ENCODE measurements around the gene SH3PXD2B. TPM values are rescaled to one million over a fixed set of nuclear protein-coding genes. Genes with fewer than 3 reads are reported as not detected.

The SH3PXD2B gene
- polyA plus RNA-seq, 3 donors, result 0.19 to 0.77 (median 0.31) TPM

DNA sequence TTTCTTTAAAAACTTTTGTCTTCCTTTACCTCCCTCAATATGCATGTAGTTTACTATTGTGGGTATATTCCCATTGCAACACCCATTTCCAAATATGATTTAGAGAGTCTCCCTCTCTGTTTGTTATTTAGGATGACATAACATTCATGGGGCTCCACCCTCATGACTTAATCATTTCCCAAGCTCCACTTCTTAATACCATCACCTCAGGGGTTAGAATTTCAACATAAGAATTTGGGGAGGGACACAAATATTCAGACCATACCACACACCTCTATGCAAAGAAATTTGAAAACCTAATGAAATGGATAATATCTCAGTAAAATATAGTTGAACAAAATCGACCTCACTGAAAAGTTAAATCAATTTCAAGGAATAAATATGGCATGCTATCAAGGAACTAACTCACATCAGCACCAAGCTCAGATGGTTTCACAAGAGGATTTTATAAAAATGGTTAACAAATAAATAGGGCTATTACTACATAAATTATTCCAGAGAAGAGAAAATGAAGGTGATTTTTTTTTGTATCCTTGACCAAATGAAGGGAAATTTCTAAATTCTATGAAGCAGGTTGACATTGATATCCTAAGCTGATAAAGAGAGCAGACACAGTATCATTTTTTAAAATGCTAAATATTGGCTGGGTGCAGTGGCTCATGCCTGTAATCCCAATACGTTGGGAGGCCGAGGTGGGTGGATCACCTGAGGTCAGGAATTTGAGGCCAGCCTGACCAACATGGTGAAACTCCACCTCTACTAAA lies 150.6 kb downstream of the SH3PXD2B start:
- no peak overlapping the region for H3K4me3 ChIP-seq (replicated peaks in 1 of 3; ENCODE audit: low read depth in 2 of 3, low read length in 3 of 3)
- TF ChIP-seq, protein P1, sequence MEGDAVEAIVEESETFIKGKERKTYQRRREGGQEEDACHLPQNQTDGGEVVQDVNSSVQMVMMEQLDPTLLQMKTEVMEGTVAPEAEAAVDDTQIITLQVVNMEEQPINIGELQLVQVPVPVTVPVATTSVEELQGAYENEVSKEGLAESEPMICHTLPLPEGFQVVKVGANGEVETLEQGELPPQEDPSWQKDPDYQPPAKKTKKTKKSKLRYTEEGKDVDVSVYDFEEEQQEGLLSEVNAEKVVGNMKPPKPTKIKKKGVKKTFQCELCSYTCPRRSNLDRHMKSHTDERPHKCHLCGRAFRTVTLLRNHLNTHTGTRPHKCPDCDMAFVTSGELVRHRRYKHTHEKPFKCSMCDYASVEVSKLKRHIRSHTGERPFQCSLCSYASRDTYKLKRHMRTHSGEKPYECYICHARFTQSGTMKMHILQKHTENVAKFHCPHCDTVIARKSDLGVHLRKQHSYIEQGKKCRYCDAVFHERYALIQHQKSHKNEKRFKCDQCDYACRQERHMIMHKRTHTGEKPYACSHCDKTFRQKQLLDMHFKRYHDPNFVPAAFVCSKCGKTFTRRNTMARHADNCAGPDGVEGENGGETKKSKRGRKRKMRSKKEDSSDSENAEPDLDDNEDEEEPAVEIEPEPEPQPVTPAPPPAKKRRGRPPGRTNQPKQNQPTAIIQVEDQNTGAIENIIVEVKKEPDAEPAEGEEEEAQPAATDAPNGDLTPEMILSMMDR (IDR thresholded peaks at IDR 0.05), result no peak
- H3K27ac ChIP-seq (ENCODE audit: low read depth in 1 of 2, low read length in 2 of 2), result no peak overlapping the region
- H3K36me3 ChIP-seq (replicated peaks in 1 of 2; ENCODE audit: control insufficient read depth in 1 of 2, insufficient read depth in 2 of 2, low read length in 2 of 2), result no peaks in the 10 kb centered on the region
- Mint-ChIP-seq H3K4me1 (no peaks in the 10 kb centered on the region), H3K9me3 (peaks cover 0 to 23% (median 15%) of the 10 kb centered on the region in 7 donors), H3K27ac (no peak overlapping the region), H3K36me3 (peaks cover 0 to 3% of the 10 kb centered on the region in 2 donors), H3K27me3 (ENCODE audit: low read depth in 3 of 3) (peaks cover 0 to 5% (median 0%) of the 10 kb centered on the region in 3 donors), H3K4me3 (no peak overlapping the region)
- H3K9ac ChIP-seq (ENCODE audit: insufficient read depth, low read length, poor library complexity, severe bottlenecking), result no peak overlapping the region
- peak in 1 of 3 donors; percentile 15 for DNase-seq
- H3K9me3 ChIP-seq (replicated peaks in 1 of 2; ENCODE audit: control insufficient read depth in 1 of 2, insufficient read depth in 1 of 2, low read length in 2 of 2), result peaks cover 5 to 13% of the 10 kb centered on the region in 2 donors
- no peak overlapping the region for H2AFZ ChIP-seq (ENCODE audit: insufficient read depth, low read depth, low read length, poor library complexity, severe bottlenecking)
- intact Hi-C loops (cut with micrococcal nuclease), result no loop called here
- WGBS (ENCODE audit: insufficient coverage), result 100% methylated on average over 2 of the region's 3 CpGs
- H4K20me1 ChIP-seq (ENCODE audit: insufficient read depth, low read length), result no peaks in the 10 kb centered on the region
- no peak overlapping the region for H3K4me2 ChIP-seq (replicated peaks; ENCODE audit: extremely low read depth, low read length, poor library complexity, severe bottlenecking)
- H3K4me1 ChIP-seq (ENCODE audit: control insufficient read depth in 1 of 2, insufficient read depth in 2 of 2, low read length in 2 of 2), result no peaks in the 10 kb centered on the region
- H3K27me3 ChIP-seq (ENCODE audit: control insufficient read depth in 2 of 2, insufficient read depth in 2 of 2, low read length in 2 of 2), result no peaks in the 10 kb centered on the region
- no peaks in the 10 kb centered on the region for H3K79me2 ChIP-seq (ENCODE audit: insufficient read depth, low read length)

DNA sequence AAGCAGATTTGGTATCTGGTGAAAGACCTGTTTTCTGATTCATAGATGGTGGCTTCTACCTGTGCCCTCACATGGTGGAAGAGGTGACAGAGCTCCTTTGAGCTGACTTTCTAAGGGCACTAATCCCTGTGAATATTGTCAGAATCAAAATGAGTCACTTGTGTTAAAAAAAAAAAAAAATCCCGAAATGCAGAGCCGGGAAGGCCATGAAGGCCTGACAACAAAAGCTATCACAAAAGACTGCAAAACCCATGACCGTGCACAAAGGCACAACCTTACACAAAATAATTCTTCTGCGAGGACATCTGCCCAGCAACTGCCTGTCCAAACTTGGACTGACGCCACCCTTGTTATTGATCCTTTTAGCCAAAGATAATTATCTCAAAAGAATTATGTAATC lies 151.2 kb downstream of the SH3PXD2B start:
- TF ChIP-seq, protein P1 (IDR thresholded peaks at IDR 0.05), result no peak
- Mint-ChIP-seq H3K9me3 (peaks cover 0 to 23% (median 15%) of the 10 kb centered on the region in 7 donors), H3K27ac (no peak overlapping the region), H3K4me3 (no peak overlapping the region), H3K27me3 (ENCODE audit: low read depth in 3 of 3) (peaks cover 0 to 5% (median 0%) of the 10 kb centered on the region in 3 donors), H3K36me3 (peaks cover 0 to 3% of the 10 kb centered on the region in 2 donors), H3K4me1 (no peaks in the 10 kb centered on the region)
- Histone ChIP-seq H3K4me3 (replicated peaks in 1 of 3; ENCODE audit: low read depth in 2 of 3, low read length in 3 of 3) (no peak overlapping the region), H3K9ac (ENCODE audit: insufficient read depth, low read length, poor library complexity, severe bottlenecking) (no peak overlapping the region), H3K36me3 (replicated peaks in 1 of 2; ENCODE audit: control insufficient read depth in 1 of 2, insufficient read depth in 2 of 2, low read length in 2 of 2) (no peaks in the 10 kb centered on the region), H3K79me2 (ENCODE audit: insufficient read depth, low read length) (no peaks in the 10 kb centered on the region), H3K27me3 (ENCODE audit: control insufficient read depth in 2 of 2, insufficient read depth in 2 of 2, low read length in 2 of 2) (no peaks in the 10 kb centered on the region), H3K4me1 (ENCODE audit: control insufficient read depth in 1 of 2, insufficient read depth in 2 of 2, low read length in 2 of 2) (no peaks in the 10 kb centered on the region), H3K4me2 (replicated peaks; ENCODE audit: extremely low read depth, low read length, poor library complexity, severe bottlenecking) (no peak overlapping the region), H4K20me1 (ENCODE audit: insufficient read depth, low read length) (no peaks in the 10 kb centered on the region), H3K27ac (ENCODE audit: low read depth in 1 of 2, low read length in 2 of 2) (no peak overlapping the region), H3K9me3 (replicated peaks in 1 of 2; ENCODE audit: control insufficient read depth in 1 of 2, insufficient read depth in 1 of 2, low read length in 2 of 2) (peaks cover 5 to 13% of the 10 kb centered on the region in 2 donors), H2AFZ (ENCODE audit: insufficient read depth, low read depth, low read length, poor library complexity, severe bottlenecking) (no peak overlapping the region)
- DNase-seq, result no peak
- intact Hi-C loops (cut with micrococcal nuclease), result no loop called here
- 100% methylated on average over 3 of the region's 5 CpGs for WGBS (ENCODE audit: insufficient coverage)

Data from CD14-positive monocyte (primary cell).